GM12878 (cell line): ENCODE results near the gene PCSK2.

Experiments
- CREB1 ChIP-seq: IDR thresholded peaks from 2 replicates; pipeline ENCODE4 v1.6.1; 2012; ENCODE audit warnings: low read depth, mild to moderate bottlenecking, inconsistent platforms
- JUNB ChIP-seq: IDR thresholded peaks from 2 replicates; pipeline ENCODE4 v1.6.1; 2016; ENCODE audit warnings: antibody characterized with exemption, mild to moderate bottlenecking
- MTA3 ChIP-seq: IDR thresholded peaks from 2 replicates; pipeline ENCODE4 v1.6.1; 2012; ENCODE audit warnings: low read length, inconsistent platforms, borderline replicate concordance
- SP1 ChIP-seq: IDR thresholded peaks from one replicate; pipeline ENCODE4 v1.6.1; 2011; ENCODE audit warnings: low read depth, low read length

- TF ChIP-seq CREB1 (no peak), SP1 (no peak), JUNB (no peak), MTA3 (no peak)
Measured at GRCh38 chr20:17457079-17457478, 230.2 kb downstream of the PCSK2 start.
